Measurements from ENCODE around the gene TTC7B. TPM values are rescaled to one million over a fixed set of nuclear protein-coding genes. Genes with fewer than 3 reads are reported as not detected.

TTC7B gene
- total and polyA plus RNA-seq, 2 of the 8 experiments (the other 6 are each of a cell fraction or from before 2014, with no cell fraction given) = 23.7 to 34.0 TPM

- TF ChIP-seq CHD7 (IDR thresholded peaks at IDR 0.05; ENCODE audit: insufficient replicate concordance, low read length) (no peak), BCL11A (IDR thresholded peaks at IDR 0.05; ENCODE audit: low read depth in 2 of 2, low read length in 2 of 2) (no peak), SAP30 (IDR thresholded peaks at IDR 0.05; ENCODE audit: insufficient read depth, insufficient replicate concordance, low read length) (no peak), SIN3A (conservative IDR thresholded peaks at IDR 0.05 in 1 of 2, IDR thresholded peaks at IDR 0.05 in 1 of 2; ENCODE audit: low read depth in 1 of 2, low read length in 2 of 2) (no peak), CBX5 (IDR thresholded peaks at IDR 0.05; ENCODE audit: low read depth, low read length) (no peak), KDM4A (IDR thresholded peaks at IDR 0.05; ENCODE audit: low read depth, low read length, severe bottlenecking) (no peak), FOSL1 (IDR thresholded peaks at IDR 0.05; ENCODE audit: insufficient read depth, low read depth, low read length) (no peak), EP300 (IDR thresholded peaks at IDR 0.05; ENCODE audit: borderline replicate concordance in 1 of 2, low read depth in 2 of 2, low read length in 2 of 2) (no peak), RBBP5 (IDR thresholded peaks at IDR 0.05; ENCODE audit: borderline replicate concordance, low read depth, low read length) (no peak)
Observed at GRCh38 chr14:90625445-90625844, 190.8 kb downstream of the TTC7B start (continued).
